GOT3 (cell line): ENCODE measurements around the gene CNTRL.
"Not testable (repeated sequence)": the region's sequence is repeated elsewhere in the genome, so short reads cannot be mapped to it uniquely, and the experiment has no call there.

Experiments used
- DNase-seq: peaks from one replicate; lab custom pipeline; 2025; ENCODE audit warnings: mixed read lengths; lab: John Stamatoyannopoulos, UW

CNTRL gene

GRCh38 chr9:121074370-121075250 is at the start of gene CNTRL:
Gene CNTRL, plus strand, starts transcription at chr9:121074955. Its CDS starts 13,372 bp downstream, at chr9:121088327.
- peak; percentile 48 for DNase-seq

- no peak for DNase-seq
These were observed 48.5 kb upstream of the CNTRL start for GRCh38 chr9:121026260-121026691.

DNA sequence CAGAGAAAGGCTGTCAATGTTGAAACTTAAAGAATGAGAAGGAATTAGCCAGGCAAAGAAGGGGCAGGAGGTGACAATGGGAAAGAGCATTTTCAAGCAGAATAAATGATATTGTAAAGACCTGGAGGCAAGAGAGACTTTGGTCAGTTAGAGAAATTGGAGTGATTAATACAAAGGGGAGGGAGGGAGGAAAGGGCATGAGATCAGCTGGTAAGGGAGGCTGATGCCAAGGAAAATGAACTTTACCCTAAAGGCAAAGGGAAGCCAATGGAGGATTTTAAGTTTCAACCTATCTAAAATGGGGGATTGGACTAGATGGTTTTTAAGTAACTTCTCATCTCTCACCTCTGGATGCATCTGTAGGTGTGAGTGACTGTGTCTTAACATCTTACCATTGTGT is 48.0 kb upstream of the CNTRL start:
- DNase-seq: no peak

DNA sequence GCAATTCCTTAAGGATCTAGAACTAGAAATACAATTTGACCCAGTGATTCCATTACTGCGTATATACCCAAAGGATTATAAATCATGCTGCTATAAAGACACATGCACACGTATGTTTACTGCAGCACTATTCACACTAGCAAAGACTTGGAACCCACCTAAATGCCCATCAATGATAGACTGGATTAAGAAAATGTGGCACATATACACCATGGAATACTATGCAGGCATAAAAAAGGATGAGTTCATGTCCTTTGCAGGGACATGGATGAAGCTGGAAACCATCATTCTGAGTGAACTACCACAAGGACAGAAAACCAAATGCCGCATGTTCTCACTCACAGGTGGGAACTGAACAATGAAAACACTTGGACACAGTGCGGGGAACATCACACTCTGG is 46.5 kb upstream of the CNTRL start:
- DNase-seq: not testable (repeated sequence)

GRCh38 chr9:121029469-121029868 is 45.3 kb upstream of the CNTRL start:
- DNase-seq: no peak

DNA sequence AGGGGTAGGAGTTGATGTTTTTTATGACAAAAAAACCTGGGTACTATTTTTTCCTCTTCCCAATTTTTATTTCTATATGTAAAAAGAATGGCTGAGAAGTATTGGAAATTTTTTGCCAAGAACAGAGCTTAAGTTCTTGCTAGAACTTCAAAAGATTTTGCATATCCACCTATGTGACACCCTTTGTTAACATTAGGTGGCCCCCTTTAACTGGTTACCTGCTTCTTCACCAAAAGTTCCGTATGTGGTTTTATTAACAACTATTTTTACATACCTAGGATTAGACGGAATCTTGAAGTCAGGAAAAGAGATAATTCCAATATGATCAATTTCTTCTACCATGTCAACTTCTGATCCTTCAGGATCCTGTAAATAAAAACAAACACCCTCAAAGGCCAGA is 40.2 kb upstream of the CNTRL start:
- DNase-seq: no peak

- not testable (repeated sequence) for DNase-seq
These were observed 39.0 kb upstream of the CNTRL start for GRCh38 chr9:121035717-121036116.

DNA sequence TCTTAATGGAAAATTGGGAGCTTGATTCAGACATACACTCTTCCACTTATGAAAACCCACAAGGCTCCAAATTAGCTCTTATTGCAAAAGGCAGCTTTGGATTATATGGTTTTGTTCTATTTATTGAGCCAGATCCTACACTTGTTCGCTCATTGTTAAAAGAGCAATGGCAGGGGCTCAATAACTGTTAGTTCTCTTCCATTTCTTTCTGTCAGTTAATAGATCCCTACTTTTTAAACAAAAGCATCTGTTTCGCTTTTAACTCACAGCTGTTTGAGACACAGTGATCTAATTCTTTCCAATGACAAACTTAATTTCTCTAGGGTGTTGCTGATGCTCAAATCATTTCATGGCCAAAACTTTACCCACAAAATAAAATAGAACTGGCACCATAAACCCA is 36.4 kb upstream of the CNTRL start:
- no peak for DNase-seq

GRCh38 chr9:121038804-121039203 is 36.0 kb upstream of the CNTRL start:
- no peak for DNase-seq

GRCh38 chr9:121048175-121048574 is 26.6 kb upstream of the CNTRL start:
- no peak for DNase-seq

DNA sequence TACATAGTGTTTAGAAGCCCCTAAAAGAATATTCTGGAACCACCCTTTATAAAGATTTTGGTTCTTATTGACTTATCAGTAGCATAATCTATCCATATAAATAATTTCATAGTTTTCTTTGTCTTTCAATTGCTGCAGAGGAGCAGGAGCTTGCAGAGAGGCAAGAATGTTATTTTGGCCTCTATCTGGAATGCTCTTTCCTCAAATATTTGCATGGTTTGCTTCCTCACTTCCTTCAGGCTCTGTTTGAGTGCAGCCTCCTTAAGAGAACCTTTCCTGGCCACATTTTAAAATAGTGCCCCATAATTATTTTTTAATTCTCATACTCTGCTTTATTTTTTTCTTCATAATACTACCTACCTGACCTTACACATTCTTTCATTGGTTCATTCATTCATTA is 26.1 kb upstream of the CNTRL start:
- DNase-seq: no peak

GRCh38 chr9:121050128-121050988 is 24.4 kb upstream of the CNTRL start, which contains the start of gene C5:
Gene C5, minus strand, starts transcription at chr9:121050275. Its CDS starts 29 bp downstream, at chr9:121050246.
- no peak for DNase-seq

DNA sequence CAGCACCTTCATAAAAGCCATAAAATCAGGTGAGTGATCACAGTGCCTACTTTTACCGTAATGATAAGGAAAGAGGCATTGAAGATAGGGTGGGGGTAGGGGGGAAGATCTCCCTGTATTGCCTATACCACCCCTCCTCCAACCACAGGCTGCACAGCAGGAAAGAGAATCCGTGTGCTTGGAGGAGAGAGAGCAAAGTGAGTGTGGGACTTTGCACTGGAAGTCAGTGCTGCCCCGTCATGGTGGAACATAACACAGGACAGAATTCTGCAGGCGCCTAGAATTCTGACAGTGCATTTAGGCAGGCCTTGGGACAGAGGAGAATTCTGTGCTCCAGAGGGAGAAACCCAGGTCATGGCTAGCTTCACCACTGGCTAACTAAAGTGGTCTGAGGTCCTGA is 21.2 kb upstream of the CNTRL start:
- no peak for DNase-seq

GRCh38 chr9:121055642-121056143 is 19.1 kb upstream of the CNTRL start:
- no peak for DNase-seq

DNA sequence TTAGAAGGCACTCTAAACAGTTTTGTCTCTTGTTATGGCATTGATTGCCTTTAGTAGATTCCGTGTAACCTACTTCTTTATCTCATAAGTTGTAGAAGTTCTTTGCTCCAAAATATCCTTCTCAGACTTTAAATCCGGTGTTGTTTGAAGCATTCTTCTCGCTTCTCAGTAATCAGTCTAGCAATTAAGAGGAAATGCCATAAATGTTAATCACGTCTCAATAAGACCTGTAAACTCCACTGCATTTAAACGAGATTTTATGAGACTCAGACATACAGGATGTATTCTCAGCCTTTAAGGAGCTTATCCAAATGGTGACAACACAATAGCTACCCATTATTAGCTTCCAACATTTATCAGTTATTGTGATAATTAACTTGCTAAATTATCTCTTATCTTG is 16.9 kb upstream of the CNTRL start:
- DNase-seq: no peak

DNA sequence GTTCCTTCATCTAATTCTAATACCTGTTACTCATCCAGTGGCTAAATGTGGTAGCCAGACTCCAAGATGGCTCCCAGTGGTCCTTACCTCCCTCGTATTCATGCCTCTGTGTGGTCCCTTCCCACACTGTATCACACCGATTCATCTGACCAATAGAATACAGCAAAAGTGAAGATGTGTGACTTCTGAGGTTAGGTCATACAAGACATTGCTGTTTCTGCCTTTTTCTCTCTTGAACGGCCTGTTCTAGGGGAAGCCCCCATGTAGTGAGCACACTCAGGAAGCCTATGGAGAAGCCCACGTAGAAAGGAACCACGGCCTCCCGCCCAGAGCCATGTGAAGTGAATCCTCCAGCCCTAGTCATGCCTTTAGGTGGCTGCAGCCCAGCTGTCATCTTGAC is 15.2 kb upstream of the CNTRL start:
- DNase-seq: no peak

DNA sequence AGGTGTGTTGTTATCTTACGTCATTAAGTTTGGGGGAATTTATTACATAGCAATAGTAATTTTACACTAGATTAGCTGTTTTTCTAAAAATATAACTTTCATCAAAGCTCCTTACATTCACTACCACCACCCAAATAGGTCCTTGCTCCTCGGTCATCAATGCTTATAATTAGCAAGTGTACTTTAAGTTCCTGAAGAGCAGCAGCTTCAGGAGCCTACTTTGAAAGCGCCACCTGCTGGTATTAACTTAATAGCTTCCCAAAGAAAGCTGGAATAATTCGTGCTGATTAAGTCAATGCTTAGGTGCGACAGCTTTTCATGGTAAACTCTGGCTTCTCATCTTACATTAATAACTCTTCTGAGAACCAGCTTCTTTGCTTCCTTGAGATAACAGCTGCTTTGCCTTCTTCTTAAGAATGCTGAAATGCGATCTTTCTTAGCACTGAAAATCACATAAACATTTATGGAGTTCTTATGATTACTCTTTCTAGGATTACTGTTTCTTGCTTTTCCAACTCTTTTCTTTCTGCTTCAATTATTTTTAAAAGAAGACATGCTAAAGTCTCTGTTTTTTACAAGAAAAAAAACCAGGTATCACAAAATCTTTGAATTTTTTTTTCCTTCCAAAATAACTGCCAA is 14.6 kb upstream of the CNTRL start:
- no peak for DNase-seq

DNA sequence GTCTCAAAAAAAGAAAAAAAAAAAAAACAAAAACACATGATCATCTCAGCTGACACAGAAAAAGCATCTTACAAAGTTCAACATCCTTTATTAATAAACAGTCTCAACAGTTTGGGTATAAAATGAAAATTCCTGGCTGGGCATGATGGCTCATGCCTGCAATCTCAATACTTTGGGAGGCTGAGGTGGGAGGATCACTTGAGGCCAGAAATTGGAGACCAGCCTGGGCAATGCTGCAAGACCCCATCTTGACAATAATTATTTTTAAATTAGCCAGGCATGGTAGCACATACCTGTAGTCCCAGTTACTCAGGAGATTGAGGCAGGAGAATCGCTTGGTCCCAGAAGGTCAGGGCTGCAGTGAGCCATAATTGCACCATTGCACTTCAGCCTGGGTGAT is 7.9 kb upstream of the CNTRL start:
- DNase-seq: no peak

DNA sequence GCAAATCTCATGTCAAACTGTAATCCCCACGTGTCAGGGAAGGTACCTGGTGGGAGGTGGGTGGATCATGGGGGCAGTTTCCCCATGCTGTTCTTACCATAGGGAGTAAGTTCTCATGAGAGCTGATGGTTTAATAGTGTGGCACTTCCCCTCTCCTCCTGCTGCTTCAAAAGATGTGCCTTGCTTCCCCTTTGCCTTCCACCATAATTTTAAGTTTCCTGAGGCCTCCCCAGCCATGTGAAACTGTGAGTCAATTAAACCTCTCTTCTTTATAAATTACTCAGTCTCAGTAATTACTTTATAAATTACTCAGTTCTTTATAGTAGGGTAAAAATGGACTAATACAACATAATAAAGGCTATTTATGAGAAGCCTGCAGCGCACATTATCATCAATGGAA is 7.1 kb upstream of the CNTRL start:
- DNase-seq: no peak

DNA sequence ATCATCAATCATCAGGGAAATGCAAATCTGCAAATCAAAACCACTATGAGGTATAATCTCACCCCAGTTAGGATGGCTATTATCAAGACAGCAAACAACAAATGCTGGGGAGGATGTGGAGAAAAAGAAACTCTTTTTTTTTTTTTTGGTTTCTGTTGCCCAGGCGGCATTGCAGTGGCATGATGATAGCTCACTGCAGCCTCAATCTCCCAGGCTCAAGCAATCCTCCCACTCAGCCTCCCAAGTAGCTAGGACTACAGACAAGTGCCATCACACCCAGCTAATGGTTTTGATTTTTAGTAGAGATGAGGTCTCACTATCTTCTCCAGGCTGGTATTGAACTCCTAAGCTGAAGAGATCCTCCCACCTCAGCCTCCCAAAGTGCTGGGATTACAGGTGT is 5.4 kb upstream of the CNTRL start:
- DNase-seq: no peak

GRCh38 chr9:121071370-121071755 is 3.4 kb upstream of the CNTRL start:
- DNase-seq: no peak

GRCh38 chr9:121071756-121072421 is 2.9 kb upstream of the CNTRL start:
- no peak for DNase-seq
